NCI-H1694 treated with DMSO at 0.1 percent for 48 hours (cell line): Measurements from ENCODE around the gene CHCHD2.
"Not testable (repeated sequence)": the region's sequence is repeated elsewhere in the genome, so short reads cannot be mapped to it uniquely, and the experiment has no call there.

Source experiments
- DNase-seq: peaks from one replicate; lab custom pipeline; 2025; lab: John Stamatoyannopoulos, UW

Gene CHCHD2, protein sequence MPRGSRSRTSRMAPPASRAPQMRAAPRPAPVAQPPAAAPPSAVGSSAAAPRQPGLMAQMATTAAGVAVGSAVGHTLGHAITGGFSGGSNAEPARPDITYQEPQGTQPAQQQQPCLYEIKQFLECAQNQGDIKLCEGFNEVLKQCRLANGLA

DNA sequence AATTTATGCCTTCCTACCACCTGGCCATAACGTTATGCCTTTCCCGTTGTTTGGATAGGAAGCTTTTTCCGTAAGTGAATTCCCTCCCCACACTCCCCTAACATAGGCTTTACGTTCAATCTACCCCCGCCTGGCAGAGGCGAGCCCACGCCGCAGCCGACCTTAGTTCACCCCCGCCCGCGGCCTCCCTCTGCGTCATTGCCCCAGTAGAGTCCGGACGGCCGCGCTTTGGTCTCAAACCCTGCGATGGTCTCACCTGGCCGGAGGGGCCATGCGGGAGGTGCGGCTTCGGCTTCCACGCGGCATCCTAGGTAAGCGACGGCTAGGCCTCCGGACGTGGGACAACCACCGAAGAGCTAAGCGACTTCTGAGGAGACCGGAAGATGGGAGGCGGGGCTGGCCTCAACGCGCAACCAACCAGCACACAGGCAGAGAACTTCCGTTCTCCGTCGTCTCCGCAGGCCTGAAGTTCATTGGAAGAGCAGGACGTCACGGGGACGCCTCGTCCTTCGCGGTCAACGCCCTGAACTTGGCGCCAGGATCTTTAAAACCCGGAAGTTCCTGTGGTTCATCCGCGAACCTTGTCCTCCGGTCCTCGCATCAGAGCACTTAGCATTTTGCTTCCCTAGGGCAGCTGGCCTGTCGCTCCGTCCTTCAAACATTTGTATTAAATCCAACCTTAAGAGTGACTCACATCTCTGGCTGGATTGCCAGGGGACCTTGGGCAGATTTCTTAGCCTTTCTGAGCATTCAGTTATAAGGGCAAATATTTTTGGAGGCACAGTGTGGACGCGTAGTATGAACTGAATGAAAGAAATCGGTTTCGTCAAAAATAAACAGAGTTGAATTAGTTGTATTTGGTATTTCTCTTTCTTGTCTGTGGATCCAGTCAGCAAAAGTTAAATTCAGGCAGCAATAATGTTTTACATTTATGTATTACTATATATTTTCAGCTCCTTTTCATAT, at the start of gene CHCHD2:
CHCHD2 (minus strand) TSS at position 369 of the 966 bp plus-strand sequence; CDS start at position 306, 63 bp downstream.
- DNase-seq: peak; percentile 98

DNA sequence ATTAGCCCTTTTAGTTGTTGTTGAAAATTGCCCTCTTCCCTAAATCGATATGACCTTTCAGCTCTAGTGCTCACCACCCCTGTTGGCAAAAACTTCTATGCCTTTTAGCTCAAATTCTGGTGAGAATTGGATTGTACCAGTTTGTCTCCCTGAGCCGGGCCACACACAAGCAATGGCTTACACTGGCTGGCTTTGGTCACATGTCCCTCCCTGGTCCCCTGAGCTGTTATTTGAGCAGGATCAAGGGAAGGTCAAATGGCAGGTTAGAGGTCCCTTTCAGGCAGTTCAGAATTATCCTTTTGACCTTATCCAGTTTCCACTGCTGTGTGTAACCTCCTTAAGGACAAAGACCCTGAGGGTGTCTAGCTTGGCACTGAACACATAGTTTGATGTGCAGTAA, 24.8 kb upstream of the CHCHD2 start:
- not testable (repeated sequence) for DNase-seq

DNA sequence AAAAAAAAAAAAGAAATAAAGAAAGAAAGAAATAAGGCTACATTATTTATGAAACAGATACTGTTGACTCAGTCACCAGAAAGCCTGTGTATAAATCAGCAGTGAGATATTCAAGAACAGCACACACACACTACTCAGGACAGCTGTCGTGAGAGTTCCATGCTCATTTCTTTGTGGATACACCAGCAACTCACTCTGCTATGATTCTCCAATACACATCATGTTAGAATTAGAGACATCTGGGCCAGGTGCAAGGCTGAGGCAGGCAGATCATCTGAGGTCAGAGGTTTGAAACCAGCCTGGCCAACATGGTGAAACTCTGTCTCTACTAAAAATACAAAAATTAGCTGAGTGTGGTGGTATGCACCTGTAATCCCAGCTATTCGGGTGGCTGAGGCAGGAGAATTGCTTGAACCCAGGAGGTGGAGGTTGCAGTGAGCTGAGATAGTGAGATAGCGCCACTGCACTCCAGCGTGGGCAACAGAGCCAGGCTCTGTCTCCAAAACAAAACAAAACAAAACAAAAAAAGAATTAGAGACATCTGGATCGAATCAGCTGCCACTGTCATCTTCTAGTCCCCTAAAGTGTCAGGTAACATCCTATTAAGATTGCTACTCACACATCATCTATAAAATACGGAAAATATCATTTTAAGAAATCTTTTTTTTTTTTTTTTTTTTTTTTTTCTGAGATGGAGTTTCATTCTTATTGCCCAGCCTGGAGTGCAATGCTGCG, 21.1 kb upstream of the CHCHD2 start:
- no peak for DNase-seq

DNA sequence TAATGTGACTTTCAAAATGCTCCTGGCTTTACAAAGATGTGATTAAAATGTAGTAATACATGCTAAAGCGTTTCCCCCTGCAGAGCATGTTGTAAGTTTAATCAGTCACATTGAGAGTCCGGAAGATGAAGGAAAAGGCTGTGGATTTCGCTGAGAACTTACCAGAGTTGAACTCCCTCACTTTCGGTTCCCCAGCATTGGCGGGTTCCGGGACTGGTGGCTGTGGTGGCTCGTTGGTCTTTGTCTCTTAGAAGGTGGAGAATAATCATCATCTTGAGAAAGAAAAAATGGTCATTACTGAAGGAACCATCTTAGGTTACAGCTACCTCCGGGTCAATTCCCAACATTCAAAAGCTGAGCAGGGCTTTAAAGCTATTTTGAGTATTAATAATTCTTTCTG, 19.6 kb upstream of the CHCHD2 start:
- no peak for DNase-seq

DNA sequence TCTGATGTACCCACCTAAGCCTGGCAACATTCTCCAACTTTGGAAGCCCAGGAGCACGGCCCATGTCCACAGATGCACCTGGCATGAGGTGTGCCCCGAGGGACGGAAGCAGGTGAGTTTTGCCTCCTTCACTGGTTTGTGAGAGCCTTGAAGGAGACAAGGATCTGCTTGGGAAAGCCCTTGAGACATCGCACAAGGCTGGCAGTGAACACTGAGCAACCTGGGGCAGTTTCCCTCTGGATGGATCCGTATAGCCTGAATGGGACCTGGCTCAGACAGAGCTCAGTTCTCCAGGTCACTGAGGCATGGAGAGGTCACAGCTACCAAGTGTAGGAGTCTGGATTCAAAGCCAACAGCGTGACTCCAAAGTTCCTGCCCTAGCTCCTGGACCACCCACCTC, 18.7 kb upstream of the CHCHD2 start:
- no peak for DNase-seq

DNA sequence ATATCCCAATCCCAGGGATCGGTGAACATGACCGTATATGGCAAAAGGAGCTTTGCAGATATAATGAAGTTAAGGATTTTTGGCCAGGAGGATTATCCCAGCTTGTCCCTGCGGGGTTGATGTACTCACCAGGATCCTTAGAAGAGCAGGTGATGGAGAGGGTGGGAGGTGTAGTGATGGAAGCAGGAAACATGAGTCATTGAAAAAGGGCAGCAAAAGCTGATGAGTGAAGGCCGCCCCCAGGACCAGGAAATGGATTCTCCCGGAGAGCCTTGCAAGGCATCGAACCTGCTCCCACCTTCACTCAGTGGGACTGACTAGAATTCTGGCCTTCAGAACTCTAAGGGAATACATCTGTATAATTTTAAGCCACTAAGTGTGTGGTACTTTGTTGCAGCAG, 15.2 kb upstream of the CHCHD2 start:
- DNase-seq: no peak

DNA sequence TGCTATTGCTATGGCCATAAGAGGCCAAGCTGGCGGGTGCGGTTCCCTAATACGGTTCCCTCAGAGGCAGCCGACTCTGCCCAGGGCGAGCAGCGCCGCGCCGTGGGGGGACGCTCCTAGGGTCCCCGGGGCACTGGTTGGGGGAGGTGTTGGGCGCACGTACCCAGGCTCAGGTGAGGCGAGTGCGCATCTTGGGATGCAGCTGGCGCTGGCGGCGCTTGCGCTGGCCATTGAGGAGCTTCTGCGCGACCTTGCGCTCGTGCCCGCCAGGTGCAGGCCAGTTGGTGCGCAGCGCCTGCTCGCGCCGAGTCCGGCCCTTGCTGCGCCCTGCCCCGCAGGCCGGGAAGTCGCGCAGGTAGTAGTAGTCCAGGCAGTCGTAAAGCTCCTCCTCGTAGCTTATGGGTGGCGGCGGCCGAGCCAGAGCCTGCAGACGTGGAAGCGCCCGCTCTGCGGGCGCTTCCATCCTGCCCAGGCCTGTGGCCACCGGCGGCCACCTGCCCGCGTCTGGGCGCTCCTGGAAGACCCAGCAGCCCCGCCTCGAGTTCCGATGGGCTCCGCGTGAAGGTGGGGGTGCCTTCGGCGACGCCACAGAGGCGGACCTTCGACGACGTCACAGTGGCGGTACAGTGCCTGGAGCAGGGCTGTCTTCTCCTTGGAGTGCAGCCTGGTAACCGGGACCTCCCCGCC, 9.7 kb upstream of the CHCHD2 start, which contains the start of gene NUPR2:
NUPR2 (minus strand) TSS at position 566 of the 687 bp plus-strand sequence; CDS start at position 463, 103 bp downstream.
- DNase-seq: no peak

DNA sequence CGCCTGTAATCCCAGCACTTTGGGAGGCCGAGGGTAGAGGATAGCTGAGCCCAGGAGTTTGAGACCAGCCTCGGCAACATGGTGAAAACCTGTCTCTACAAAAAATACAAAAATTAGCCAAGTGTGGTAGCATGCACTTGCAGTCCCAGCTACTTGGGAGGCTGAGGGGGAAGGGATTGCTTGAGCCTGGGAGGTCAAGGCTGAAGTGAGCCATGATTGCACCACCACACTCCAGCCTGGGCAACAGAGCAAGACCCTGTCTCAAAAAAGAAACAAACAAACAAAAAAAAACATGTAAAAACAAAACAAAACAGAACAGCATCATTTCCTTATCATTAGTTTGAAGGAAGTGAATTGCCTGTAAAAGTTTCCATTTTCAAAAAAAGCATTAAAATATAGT, 6.0 kb upstream of the CHCHD2 start:
- DNase-seq: not testable (repeated sequence)

DNA sequence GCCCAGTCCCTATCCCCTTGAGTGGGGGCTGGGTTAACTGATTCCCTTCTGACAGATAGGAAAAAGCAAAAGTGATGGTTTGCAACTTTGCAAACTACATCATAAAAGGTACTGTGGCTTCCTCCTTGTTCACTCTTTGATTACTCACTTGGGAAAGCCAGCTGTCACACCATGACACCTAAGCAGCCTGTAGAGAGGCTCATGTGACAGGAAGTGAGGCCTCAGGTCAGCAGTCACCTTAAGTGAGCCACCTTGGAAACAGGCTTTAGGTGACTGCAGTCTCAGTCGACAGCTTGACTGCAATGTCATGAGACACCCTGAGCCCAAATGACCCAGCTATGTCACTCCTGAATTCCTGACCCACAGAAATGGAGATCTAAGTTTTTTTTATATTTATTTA, 4.3 kb upstream of the CHCHD2 start:
- DNase-seq: no peak

DNA sequence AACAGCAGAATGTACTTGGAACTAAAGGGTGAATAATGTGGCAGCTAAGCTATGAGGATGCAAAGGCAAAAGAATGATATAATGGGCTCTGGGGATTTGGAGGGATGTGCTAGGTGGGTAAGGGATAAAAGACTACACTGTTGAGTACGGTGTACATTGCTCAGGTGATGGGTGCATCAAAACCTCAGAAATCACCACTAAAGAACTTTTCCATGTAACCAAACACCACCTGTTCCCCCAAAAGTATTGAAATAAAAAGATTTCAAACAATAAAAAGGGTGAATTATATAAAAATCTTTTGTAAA, 1.6 kb upstream of the CHCHD2 start:
- DNase-seq: no peak

DNA sequence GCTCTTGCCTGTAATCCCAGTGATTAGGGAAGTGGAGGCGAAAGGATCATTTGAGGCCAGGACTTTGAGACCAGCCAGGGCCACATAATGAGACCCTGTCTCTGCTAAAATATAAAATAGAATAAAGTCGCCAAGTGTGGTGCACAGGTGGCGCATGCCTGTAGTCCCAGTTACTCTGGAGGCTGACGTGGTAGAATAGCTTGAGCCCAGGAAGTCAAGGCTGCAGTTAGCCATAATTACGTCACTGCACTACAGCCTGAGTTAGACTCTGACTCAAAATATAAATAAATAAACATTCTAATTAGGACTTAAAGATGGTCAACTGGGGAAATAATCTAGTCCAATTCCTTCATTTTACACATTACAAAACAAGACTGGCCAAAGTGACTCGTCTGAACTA, 768 bp downstream of the CHCHD2 start:
- no peak for DNase-seq

DNA sequence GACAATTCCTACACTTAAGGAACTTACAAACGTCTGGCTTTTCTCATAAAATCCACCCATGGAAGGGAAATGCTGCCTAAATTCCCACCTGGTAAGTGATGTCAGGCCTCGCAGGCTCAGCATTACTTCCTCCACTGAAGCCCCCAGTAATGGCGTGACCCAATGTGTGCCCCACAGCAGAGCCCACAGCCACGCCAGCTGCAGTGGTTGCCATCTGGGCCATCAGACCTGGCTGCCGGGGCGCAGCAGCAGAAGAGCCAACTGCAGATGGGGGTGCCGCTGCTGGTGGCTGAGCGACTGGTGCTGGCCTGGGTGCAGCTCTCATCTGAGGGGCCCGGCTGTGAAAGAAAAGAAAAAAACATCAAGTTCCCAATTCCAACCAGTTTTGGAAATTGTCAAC, 2.1 kb downstream of the CHCHD2 start:
- DNase-seq: not testable (repeated sequence)

DNA sequence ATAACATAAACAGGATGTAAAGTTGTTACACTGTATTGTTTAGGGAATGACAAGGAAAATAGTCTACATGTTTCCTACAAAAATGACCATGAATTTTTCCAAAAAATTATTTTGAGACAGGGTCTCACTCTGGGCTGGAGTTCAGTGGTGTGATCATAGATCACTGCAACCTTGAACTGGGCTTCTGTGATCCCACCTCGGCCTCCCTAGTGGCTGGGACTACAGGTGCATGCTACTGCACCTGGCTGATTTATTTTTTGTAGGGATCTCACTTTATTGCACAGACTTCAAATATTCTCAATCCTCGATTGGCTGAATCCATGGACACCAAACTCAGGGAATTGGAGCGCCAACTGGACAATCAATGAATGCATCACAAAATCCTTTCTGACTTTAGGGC, 6.6 kb downstream of the CHCHD2 start:
- DNase-seq: no peak

DNA sequence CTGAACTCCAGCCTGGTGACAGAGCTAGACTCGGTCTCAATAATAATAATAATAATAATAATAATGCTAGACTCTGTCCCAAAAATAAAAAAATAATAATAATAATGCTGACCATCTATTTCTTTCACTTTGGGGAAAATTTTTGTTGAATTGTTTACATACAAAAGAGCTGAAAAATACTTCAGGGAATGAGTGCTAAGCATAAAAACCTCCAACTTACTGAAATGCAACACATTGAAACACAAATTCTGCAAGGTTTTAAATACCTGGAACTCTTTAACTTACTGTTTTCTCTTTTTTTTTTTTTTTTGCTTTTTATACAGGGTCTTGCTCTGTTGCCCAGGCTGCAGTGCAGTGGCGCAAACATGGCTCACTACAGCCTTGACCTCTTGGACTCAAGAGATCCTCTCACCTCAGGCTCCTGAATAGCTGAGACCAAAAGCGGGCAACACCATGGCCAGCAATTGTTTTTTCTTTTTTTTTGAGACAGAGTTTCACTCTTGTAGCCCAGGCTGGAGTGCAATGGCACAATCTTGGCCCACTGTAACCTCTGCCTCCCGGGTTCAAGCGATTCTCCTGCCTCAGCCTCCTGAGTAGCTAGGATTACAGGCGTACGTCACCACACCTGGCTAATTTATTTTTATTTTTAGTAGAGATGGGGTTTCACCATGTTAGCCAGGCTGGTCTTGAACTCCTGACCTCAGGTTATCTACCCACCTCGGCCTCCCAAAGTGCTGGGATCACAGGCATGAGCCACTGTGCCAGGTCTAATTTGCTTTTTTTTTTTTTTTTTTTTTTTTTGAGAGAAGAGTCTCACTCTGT, 7.9 kb downstream of the CHCHD2 start:
- DNase-seq: not testable (repeated sequence)

DNA sequence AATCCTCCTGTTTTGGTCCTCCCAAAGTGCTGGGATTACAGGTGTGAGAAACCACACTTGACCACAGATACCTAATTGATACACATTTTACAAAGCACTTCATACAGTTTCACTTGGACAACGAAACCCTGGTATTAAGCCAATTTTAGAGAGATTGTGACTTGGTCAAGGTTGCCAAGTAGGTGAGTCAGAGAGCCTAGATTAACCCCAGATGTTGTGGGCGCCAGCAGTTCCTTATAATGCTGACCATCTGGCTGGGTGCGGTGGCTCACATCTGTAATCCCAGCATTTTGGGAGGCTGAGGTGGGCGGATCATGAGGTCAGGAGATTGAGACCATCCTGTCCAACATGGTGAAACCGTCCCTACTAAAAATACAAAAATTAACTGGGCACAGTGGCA, 8.6 kb downstream of the CHCHD2 start:
- DNase-seq: no peak

DNA sequence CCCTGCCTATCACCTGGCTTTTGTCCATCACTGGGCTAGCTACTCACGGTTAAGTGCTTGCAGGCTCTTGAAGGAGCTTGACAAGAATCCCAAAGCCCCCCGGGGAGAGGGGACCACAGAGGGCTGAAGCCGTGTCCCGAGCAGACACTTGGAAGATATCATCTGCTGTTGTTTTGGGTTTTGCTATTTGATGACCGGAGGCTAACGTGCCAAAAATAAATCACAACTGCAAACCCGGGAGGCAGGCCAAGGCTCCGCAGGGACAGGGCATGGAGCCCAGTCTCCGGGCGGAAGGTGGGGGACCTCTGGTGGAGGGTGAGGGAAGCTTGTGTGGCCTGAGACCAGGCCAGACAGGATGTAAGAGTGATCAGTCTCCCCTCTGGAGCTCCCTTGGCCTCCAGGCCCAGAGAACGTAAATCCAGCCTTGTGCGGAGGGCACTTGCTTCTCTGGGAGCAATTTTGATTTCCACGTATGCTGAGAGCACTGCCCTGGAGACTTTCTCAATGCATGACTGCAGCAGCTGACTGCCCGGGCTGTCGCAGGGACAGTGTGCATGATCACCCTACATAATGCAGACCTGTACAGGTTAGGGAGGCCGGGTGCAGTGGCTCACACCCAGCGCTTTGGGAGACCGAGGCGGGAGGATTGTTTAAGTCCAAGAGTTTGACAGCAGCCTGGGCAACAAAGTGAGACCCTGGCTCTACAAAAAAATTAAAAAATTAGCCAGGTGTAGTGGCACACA, 13.3 kb downstream of the CHCHD2 start, which contains the start of gene PHKG1:
PHKG1 (minus strand) TSS at position 164 of the 743 bp plus-strand sequence. CDS start 4,011 bp downstream, outside the sequence.
- peak; percentile 36 for DNase-seq

DNA sequence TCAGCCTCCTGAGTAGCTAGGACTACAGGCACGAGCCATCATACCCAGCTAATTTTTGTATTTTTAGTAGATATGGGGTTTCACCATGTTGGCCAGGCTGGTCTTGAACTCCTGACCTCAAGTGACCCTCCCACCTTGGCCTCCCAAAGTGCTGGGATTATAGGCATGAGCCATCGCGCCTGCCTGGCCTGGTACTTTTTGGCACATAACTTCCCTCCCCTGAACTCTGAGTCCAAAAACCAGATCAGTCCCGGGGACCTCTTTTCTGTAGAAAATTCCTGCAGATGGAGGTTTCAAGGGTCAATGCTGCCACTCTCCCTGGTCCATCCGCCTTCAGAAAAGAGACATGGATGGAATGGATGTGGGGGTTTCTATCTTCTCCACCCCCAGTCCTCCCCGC, 13.9 kb downstream of the CHCHD2 start:
- DNase-seq: not testable (repeated sequence)

DNA sequence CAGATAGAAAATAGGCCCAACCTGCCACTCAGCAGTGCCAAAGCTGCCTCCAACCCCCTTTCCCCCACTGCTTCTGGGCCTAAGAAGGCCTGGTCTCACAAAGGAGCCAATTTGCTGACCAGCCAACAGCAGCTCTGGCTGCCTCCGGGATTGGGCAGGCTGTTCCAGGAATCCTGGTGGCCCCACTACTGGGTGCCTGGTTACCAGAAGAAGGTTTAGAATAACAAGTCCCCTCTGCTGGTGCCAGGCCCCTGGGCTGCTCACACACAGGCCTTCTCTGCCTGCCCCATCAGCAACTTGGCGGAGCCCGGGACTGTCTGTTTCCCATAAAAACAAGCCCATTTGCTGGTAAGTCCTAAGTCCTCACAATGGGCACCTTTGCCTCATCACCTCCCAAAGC, 14.7 kb downstream of the CHCHD2 start:
- no peak for DNase-seq

DNA sequence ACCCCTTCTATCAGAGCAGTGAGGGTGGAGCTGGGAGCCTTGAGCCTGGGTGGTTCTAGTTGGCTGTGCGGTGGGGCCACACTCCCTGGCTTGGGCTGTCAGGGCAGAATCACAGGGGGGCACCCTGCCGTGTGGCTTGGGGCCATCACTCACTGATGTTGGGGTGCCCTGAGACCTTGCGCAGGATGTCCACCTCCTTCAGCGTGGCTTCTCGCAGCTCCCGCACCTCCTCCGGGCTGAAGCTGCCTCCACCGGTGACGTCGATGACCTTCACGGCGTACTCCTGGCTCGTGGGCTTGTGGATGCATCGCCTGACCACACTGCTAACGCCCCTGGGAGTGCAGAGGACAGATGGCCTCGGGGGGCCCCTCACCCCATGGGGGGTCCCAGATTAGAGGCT, 18.8 kb downstream of the CHCHD2 start:
- no peak for DNase-seq

DNA sequence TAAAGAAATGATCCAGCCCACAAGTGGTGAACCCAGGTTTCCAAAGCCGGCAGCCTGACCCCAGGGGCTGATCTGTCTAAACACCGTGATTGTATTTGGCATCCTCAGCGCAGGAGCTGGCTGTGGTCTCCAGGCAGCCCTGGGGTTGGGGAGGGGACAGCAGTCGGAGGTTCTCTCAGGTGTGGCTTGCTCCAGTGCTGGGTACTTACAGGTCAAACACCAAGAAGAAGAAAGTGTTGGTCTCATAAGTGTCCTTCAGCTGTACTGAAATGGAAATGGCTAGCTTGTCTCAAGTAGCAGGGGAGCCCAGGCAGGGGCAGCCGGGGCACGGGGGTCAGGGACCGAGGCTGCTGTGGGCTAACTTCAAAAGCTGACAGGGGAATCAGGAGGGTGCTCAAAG, 19.5 kb downstream of the CHCHD2 start:
- no peak for DNase-seq
